ENCODE results near the gene SIGLECL1. TPM values are rescaled to one million over a fixed set of nuclear protein-coding genes. Genes with fewer than 3 reads are reported as not detected.

Gene SIGLECL1
- polyA plus RNA-seq, 1 donor from 2014 or later: not detected

DNA sequence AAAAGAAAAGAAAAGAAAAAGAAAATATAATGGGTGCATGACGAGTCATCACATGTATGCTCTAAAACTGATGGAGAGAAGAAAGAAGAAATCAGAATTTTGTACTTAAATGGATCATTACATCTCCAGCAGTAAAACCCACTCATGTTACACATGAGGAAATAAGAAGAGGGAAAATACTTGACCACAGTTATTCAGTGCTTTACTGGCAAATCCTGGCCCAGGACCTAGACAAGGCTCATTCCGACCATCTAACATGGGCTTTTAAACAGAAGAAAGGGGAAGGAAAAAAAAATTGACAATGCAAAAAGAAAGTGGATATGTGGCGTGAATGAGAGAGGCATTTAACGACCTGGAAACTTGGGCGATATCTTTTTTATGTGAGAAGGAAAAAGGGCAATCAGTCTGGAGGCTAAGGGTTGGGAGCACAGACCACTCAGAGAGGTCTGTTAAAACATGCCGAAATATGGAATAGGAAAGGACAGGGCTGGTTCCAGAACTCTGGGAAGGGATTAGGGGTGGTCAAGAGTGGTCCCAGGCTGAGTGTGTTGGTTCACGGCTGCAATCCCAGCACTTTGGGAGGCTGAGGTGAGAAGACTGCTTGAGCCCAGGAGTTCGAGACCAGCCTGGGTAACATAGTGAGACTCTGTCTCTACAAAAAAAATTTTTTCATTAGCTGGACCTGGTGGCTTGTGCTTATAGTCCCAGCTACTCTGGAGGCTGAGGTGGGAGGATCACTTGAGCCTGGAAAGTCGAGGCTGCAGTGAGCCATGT is 1.6 kb downstream of the SIGLECL1 start:
- Histone ChIP-seq H3K36me3 (ENCODE audit: insufficient read depth, low read length) (no peaks in the 10 kb centered on the region), H3K4me3 (ENCODE audit: low read length) (no peak overlapping the region), H3K4me2 (ENCODE audit: low read length) (no peak overlapping the region), H4K20me1 (ENCODE audit: insufficient read depth) (no peaks in the 10 kb centered on the region), H3K9me3 (ENCODE audit: low read length) (no peaks in the 10 kb centered on the region), H3K27ac (ENCODE audit: low read length) (no peak overlapping the region), H2AFZ (ENCODE audit: low read depth, low read length) (no peak overlapping the region), H3F3A (ENCODE audit: insufficient read depth, low read length, poor library complexity, severe bottlenecking) (no peaks in the 10 kb centered on the region), H3K79me2 (replicated peaks; ENCODE audit: insufficient read depth, low read length) (no peaks in the 10 kb centered on the region), H3K27me3 (ENCODE audit: insufficient read depth, low read depth, low read length) (no peaks in the 10 kb centered on the region), H3K9me2 (ENCODE audit: insufficient read depth, low read length) (no peaks in the 10 kb centered on the region), H3K9ac (ENCODE audit: low read length) (no peak overlapping the region)
- TF ChIP-seq EP300 (conservative IDR thresholded peaks at IDR 0.05; ENCODE audit: poor library complexity, severe bottlenecking): no peak
- TF ChIP-seq, protein P1, sequence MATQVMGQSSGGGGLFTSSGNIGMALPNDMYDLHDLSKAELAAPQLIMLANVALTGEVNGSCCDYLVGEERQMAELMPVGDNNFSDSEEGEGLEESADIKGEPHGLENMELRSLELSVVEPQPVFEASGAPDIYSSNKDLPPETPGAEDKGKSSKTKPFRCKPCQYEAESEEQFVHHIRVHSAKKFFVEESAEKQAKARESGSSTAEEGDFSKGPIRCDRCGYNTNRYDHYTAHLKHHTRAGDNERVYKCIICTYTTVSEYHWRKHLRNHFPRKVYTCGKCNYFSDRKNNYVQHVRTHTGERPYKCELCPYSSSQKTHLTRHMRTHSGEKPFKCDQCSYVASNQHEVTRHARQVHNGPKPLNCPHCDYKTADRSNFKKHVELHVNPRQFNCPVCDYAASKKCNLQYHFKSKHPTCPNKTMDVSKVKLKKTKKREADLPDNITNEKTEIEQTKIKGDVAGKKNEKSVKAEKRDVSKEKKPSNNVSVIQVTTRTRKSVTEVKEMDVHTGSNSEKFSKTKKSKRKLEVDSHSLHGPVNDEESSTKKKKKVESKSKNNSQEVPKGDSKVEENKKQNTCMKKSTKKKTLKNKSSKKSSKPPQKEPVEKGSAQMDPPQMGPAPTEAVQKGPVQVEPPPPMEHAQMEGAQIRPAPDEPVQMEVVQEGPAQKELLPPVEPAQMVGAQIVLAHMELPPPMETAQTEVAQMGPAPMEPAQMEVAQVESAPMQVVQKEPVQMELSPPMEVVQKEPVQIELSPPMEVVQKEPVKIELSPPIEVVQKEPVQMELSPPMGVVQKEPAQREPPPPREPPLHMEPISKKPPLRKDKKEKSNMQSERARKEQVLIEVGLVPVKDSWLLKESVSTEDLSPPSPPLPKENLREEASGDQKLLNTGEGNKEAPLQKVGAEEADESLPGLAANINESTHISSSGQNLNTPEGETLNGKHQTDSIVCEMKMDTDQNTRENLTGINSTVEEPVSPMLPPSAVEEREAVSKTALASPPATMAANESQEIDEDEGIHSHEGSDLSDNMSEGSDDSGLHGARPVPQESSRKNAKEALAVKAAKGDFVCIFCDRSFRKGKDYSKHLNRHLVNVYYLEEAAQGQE (IDR thresholded peaks at IDR 0.05; ENCODE audit: borderline replicate concordance): no peak
- TF ChIP-seq MXI1 (conservative IDR thresholded peaks at IDR 0.05; ENCODE audit: poor library complexity, severe bottlenecking): no peak
- no peak for TF ChIP-seq TAF1 (IDR thresholded peaks at IDR 0.05; ENCODE audit: low read depth)
- TF ChIP-seq SMC3 (conservative IDR thresholded peaks at IDR 0.05; ENCODE audit: poor library complexity): no peak
- TF ChIP-seq RAD21 (conservative IDR thresholded peaks at IDR 0.05): no peak
- TF ChIP-seq POLR2AphosphoS5 (IDR thresholded peaks at IDR 0.05): no peak
- TF ChIP-seq, protein P2, sequence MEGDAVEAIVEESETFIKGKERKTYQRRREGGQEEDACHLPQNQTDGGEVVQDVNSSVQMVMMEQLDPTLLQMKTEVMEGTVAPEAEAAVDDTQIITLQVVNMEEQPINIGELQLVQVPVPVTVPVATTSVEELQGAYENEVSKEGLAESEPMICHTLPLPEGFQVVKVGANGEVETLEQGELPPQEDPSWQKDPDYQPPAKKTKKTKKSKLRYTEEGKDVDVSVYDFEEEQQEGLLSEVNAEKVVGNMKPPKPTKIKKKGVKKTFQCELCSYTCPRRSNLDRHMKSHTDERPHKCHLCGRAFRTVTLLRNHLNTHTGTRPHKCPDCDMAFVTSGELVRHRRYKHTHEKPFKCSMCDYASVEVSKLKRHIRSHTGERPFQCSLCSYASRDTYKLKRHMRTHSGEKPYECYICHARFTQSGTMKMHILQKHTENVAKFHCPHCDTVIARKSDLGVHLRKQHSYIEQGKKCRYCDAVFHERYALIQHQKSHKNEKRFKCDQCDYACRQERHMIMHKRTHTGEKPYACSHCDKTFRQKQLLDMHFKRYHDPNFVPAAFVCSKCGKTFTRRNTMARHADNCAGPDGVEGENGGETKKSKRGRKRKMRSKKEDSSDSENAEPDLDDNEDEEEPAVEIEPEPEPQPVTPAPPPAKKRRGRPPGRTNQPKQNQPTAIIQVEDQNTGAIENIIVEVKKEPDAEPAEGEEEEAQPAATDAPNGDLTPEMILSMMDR (IDR thresholded peaks at IDR 0.05; ENCODE audit: poor library complexity, severe bottlenecking): no peak
- TF ChIP-seq EZH2 (IDR thresholded peaks at IDR 0.05; ENCODE audit: borderline replicate concordance, insufficient read depth, low read length, poor library complexity, severe bottlenecking): no peak

DNA sequence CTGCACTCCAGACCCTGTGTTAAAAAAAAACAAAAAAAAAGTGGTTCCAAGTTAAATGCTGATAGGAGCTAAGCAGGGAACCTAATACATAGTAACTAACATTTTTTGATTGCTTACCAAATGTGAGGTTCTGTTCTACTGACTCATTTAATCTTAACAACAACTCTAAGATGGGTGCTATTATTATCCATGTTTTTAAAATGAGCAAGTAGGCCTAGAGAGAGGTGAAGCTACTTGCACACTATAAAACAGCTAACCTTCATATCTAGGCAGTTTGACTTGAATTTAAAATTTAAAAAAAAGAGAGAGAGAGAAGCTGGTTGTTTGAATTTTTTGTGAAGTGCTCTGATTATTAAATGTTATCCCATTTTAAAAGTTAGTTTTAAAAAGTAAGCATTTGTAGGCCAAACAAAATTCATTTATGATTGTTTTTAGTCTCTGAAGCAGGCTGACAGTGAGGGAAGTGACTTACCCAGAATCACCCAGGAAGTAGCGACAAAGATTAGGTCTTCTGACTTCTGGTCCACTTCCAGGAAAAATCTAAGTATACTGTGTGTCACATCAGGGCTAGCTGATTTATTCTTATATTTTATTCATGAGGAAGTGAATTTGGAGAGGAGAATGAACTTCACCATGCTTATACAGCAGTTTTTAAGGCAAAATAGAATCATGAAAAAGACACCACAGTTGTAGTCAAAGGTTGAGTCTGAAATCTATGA is 2.4 kb downstream of the SIGLECL1 start:
- H3K9ac ChIP-seq (ENCODE audit: low read length): no peak overlapping the region
- H3F3A ChIP-seq (ENCODE audit: insufficient read depth, low read length, poor library complexity, severe bottlenecking): no peaks in the 10 kb centered on the region
- no peaks in the 10 kb centered on the region for H3K27me3 ChIP-seq (ENCODE audit: insufficient read depth, low read depth, low read length)
- no peak for TF ChIP-seq TAF1 (IDR thresholded peaks at IDR 0.05; ENCODE audit: low read depth)
- TF ChIP-seq POLR2AphosphoS5 (IDR thresholded peaks at IDR 0.05): no peak
- no peak for TF ChIP-seq EP300 (conservative IDR thresholded peaks at IDR 0.05; ENCODE audit: poor library complexity, severe bottlenecking)
- TF ChIP-seq MXI1 (conservative IDR thresholded peaks at IDR 0.05; ENCODE audit: poor library complexity, severe bottlenecking): no peak
- TF ChIP-seq SMC3 (conservative IDR thresholded peaks at IDR 0.05; ENCODE audit: poor library complexity): no peak
- TF ChIP-seq RAD21 (conservative IDR thresholded peaks at IDR 0.05): no peak
- TF ChIP-seq, protein P2 (IDR thresholded peaks at IDR 0.05; ENCODE audit: poor library complexity, severe bottlenecking): no peak
- TF ChIP-seq EZH2 (IDR thresholded peaks at IDR 0.05; ENCODE audit: borderline replicate concordance, insufficient read depth, low read length, poor library complexity, severe bottlenecking): no peak
- TF ChIP-seq, protein P1 (IDR thresholded peaks at IDR 0.05; ENCODE audit: borderline replicate concordance): no peak
- H3K79me2 ChIP-seq (replicated peaks; ENCODE audit: insufficient read depth, low read length): no peaks in the 10 kb centered on the region
- no peak overlapping the region for H2AFZ ChIP-seq (ENCODE audit: low read depth, low read length)
- H3K9me3 ChIP-seq (ENCODE audit: low read length): no peaks in the 10 kb centered on the region
- H3K9me2 ChIP-seq (ENCODE audit: insufficient read depth, low read length): no peaks in the 10 kb centered on the region
- no peaks in the 10 kb centered on the region for H3K36me3 ChIP-seq (ENCODE audit: insufficient read depth, low read length)
- no peaks in the 10 kb centered on the region for H4K20me1 ChIP-seq (ENCODE audit: insufficient read depth)
- no peak overlapping the region for H3K4me3 ChIP-seq (ENCODE audit: low read length)
- no peak overlapping the region for H3K4me2 ChIP-seq (ENCODE audit: low read length)
- H3K27ac ChIP-seq (ENCODE audit: low read length): no peak overlapping the region

All from neural cell (in vitro differentiated cells).